Activated T-cell treated with anti-CD3 and anti-CD28 coated beads for 24 hours (primary cell): Measurements from ENCODE around the gene GPR171.
"Not testable (repeated sequence)": the region's sequence is repeated elsewhere in the genome, so short reads cannot be mapped to it uniquely, and the experiment has no call there.

ENCODE experiments used
- DNase-seq: peaks from one replicate; pipeline ENCODE4 v3.0.0-alpha.2; 2020; ENCODE audit warnings: low read depth

The GPR171 gene, protein sequence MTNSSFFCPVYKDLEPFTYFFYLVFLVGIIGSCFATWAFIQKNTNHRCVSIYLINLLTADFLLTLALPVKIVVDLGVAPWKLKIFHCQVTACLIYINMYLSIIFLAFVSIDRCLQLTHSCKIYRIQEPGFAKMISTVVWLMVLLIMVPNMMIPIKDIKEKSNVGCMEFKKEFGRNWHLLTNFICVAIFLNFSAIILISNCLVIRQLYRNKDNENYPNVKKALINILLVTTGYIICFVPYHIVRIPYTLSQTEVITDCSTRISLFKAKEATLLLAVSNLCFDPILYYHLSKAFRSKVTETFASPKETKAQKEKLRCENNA

DNA sequence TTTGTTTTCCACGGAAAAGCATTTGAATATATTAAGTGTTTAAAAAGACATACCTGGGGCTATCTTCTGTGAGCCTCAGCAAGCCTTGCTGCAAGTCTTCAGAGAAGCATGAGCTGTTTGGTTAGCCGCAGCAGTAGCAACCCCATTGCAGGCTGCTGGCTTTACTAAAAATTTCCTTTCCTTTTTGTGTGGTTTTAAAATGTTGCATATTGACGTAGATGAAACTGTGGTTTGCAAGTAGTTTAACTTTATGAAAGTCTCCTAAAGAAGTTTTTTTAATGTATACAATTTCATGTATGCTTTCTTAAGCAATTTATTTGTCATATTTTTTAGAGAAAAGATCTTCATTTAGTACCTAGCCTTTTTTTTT is at the start of gene GPR171:
Gene GPR171, minus strand, starts transcription at position 166 of the 370 bp plus-strand sequence. CDS start 3,830 bp downstream, outside the sequence.
- DNase-seq = peak; percentile 62

DNA sequence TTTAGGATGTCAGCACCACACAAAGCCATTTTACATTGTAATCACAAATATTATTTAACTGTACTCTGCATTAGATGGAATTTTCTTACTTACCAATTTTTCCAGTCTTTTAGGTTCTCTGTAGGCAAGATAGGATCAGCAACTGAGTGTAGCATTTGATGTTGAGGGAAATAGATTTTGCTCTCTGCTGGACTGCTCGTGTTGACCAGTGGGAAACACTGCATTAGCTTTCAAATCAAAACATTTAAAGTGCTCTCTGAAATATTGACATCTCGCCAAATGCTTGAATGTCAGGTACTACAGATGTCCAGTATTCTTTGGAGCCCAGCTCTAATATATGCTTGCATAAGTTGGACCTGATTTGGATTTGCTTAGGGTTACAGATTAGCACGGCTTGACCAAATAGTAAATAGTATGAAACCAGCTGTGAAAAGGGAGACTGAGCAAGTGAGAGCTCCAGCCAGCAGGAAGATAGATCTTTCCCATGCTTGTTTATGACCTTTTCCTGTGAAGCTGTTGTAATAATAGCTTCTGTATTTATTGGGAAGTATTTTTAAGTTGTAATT is 45.8 kb upstream of the GPR171 start:
- no peak for DNase-seq

DNA sequence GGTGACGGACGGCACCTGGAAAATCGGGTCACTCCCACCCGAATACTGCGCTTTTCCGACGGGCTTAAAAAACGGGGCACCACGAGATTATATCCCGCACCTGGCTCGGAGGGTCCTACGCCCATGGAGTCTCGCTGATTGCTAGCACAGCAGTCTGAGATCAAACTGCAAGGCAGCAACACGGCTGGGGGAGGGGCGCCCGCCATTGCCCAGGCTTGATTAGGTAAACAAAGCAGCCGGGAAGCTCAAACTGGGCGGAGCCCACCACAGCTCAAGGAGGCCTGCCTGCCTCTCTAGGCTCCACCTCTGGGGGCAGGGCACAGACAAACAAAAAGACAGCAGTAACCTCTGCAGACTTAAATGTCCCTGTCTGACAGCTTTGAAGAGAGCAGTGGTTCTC is 39.0 kb upstream of the GPR171 start:
- not testable (repeated sequence) for DNase-seq

DNA sequence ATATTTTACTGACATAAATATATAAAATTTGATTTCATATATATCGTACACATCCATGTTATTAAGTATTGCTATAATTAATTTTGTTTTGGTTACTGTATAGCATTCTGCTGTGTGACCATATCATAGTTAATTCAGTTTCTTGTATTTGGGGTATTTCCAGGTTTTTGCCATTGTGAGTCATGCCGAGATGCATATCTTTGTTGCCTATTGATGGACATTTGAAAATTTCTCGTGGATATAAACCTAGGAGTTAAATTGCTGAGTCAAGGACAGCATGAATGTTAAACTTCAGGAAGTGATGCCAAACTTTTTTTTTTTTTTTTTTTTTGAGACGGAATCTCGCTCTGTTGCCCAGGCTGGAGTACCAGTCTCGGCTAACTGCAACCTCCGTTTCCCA is 33.7 kb upstream of the GPR171 start:
- no peak for DNase-seq

DNA sequence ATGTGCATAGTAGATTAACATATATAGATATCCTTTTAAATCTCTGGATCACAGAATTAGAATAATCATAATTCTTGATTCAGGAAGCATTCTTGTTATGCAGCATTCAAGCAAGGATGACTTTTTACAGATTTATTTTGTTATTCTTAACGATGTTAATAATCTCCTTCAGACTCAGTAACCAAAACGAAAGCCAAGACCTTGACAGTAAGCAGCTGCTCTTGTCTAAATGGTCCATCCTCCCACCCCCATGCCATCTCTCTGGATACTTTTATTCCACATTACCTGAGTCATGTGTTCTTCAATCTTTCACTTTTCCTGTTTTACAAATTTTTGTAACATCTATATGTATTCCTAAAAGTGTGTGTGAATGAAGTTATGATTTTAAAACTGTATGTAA is 33.3 kb upstream of the GPR171 start:
- DNase-seq = no peak

DNA sequence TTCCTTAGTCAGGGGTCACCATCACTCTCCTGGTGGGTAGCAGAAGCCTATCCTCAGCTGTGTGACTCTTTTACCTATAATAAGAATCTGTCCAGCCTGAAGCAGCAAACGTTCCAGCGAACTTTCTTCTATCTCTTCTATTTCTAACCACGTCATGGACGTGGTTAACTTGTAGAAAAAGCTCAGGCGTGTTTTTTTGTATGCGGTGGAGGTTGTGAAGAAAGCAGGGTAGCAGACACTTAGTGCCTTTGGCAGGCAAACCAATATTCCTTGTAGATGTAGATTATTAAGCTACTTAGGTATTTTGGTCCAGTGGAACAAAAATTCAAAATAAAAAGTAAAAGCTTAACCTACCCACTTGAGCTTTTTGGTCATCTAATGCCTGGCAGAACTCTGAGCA is 31.8 kb upstream of the GPR171 start:
- DNase-seq = no peak

DNA sequence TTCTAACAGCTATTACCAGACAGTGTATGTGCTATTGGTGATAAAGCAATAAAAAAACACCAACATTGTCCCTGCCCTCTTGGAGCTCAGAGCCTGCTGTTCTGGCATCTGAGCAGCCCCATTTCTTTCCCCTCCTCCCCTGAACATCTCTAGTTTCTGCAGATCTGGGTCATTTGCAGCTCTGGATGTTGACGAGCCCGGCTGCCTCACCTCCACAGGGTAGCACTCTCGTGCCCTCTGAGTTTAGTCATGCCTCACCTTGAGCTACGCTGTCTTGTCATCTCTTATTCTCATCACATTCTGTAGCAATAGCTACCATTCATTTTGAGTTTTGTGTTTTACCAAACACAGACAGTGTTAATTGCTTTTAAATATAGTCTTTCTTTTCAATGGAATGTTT is 30.0 kb upstream of the GPR171 start:
- no peak for DNase-seq

DNA sequence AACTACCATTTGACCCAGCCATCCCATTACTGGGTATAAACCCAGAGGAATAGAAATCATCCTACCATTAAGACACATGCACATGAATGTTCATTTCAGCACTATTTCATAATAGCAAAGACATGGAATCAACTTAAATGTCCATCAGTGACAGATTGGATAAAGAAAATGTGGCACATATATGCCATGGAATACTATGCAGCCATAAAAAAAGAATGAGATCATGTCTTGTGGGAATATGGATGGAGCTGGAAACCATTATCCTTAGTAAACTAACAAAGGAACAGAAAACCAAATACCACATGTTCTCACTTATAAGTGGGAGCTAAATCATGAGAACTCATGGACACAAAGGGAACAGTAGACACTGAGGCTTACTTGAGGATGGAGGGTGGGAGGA is 29.4 kb upstream of the GPR171 start:
- not testable (repeated sequence) for DNase-seq

DNA sequence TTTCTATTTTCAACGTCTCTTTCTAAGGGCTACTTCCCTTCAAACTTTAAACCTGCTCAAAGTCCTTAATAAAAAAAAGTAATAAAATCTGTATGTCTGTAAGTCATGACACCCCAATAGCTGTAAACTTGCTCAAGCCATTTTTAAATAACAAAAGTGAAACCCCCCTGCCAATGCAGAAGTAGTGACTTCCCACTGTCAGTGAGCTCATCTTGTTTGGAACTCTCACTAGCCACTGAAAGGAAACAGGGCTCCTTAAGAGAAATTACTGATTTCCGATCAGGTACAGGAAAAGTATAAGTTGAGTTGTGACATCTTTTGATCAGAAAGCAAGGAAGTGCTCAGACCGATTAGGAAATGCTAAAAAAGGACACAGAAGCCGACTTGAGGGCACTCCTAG is 27.6 kb upstream of the GPR171 start:
- DNase-seq = no peak

DNA sequence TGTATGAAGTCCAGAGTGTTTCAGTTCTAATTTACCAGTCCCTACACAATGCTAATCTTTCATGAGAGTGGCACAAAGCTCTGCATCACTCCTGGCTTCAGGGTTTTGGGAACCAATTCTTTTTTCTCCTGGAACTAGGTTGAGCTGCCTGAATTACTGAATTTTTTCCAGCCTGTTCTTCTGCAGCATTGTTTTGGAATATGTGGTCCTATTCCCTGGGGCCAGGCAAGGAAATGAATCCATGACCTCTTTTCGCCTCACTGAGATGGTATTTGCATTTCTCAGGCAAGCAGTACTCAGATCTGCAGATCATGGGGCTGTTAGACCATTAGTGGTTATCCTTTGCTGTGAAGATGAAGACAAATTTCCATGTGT is 25.6 kb upstream of the GPR171 start:
- DNase-seq = no peak

DNA sequence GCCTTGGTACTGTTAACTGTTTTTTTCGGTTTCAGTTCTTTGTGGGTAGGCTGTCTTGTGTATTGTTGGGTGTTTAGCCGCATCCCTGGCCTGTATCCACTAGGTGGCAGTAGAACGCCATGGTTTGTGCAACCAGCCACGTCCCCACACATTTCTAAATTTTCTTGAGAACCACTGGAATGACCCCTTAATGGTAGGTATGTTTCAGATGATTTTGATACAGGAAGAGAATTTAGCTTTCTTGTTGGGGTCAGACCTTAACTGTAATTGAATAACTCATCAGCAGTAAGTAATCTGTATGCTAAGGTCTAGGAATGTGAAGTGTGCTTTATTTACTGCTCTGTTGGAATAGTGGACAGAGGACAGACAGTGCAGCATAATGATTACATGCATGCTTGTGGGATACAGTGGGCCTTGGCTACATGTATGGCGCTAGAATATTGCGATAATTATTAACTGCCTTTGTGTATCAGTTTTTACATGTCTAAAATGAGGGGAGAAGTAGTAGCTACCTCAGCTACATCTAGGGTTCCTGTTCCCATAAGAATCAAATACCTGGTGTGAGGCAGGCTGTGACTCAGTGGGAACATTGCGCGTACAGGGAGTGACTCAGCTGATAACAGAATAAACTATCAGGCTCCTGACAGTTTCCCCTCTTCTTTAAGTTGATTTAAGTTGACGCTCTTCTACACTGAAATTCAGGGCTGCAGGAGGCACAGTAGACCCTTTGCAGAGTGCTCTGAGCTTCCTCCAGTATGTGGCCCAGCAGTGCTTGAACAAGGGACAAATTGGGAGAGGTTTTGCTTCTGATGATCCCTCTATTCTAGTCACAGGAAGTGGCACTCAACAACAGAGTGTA is 25.0 kb upstream of the GPR171 start:
- DNase-seq = peak; percentile 75

DNA sequence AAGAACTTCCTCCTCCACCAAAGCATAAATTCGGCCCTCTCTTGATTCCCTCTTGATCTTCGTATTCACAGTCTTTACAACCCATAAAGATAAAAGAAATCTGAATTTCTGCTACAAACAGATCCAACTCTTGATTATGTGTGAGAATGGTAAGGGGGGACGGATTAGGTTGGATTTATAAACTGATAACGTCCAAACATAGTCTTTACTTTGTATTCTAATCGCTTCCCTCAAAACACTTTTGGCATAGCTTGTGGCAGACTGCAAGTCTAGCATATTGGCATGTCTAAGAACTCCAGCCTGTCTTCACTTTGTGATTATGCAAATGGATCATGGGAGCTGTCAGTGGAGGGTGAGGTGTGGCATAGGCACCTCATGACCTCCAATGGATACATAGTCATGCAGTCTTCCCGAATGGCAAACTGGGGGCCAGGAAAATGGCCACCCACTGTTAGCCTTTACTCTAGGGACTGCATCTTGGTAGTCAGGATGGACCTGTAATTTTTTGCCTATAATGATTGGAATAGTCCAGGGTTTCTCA is 24.3 kb upstream of the GPR171 start:
- DNase-seq = no peak

DNA sequence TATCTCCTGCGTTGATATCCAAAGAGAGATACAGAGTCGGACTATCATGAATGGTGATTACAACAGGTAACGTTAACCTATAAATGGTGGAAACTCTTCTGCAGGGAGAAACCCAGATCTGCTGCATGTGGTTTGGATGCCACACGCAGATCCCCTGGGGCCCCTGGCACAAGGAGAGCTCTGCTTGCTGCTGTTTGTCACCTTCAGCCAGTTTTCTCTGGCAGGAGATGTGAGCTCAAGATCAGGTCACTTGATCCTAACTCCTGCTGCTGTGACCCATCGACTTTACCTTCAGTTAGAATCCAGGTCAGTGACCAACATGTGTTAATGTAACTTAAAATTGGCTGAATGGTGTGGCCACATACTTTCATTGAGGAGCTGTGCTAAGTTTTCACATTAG is 23.8 kb upstream of the GPR171 start:
- DNase-seq = no peak

DNA sequence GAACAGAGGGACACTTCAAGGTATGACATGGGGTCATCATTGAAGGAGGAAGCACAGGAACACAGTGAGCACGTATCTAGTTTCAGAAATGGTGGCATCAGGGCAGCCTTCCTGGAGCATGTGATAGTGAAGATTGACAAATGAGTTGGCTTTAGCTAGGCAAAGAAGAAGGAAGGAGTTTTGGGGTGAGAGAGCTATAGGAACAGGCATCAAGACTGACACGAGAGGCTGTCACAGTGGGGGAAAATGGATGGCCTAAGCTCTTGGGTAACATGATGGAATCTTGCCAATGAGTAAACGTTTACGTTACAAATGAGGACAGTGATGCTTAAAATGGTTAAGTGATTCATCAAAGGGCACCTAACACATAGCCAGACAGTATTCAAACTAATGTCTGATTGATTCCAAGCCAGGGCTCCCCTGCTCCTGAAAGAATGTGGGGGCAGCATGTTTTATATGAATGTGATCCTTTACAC is 23.1 kb upstream of the GPR171 start:
- no peak for DNase-seq

DNA sequence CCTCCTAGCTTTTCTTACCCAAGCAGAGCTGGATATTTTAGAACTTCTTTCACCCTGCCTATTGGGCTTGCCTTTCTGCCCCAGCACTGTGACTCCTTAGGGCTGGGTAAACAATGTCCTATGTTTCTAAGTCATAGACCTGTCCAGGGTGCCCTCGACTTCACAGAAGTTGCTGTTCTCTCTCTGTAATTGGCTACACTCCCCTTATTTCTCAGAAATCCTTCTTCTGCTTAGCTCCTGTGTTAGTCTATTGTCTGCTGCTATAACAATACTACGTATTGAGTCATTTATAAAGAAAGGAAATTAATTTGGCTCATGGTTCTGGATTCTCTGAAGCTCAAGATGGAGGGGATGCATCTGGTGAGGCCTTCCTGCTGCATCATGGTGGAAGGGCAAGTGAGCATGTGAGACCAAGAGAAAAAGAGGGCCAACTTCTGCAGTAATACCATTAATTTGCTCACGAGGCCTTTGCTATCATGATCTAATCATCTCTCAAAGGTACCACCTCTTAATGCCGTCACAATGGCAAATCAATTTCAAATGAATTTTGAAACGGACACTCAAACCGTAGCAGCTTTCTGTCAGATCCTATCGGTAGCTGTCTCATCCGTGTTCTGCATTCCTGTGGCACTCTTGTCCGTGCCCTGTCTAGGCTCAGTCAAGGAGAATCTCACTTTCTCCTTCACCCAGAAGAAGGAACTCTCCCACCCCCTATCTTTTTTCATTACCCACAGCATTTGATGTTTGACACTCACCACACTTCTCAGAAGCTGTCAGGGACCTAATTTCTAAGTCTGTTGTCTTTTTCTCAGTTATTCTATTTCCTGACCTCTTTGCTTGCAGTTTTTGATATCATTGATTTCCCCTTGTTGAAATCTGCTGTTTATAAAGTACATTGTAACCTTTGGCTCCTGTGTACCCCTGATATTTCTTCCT is 22.3 kb upstream of the GPR171 start:
- no peak for DNase-seq

DNA sequence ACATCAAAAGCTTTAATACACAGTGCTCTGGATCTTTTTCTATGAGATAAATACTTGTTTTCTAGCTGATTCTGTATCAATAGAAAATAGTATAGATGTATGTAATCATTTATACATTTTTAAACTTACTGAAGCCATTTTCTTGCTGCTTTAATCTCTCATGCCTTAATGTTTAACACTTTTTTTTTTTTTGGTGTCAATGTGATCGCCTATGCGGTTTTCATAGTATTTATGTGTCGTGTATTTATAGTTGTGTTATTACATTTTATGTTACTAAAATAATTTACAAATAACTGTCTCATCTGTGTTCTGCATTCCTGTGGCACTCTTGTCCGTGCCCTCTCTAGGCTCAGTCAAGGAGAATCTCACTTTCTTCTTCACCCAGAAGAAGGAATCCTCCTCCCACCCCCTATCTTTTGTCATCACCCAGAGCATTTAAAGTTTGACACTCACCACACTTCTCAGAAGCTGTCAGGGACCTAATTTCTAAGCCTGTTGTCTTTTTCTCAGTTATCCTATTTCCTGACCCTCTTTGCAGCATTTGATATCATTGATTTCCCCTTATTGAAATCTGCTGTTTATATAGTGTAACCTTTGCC is 21.4 kb upstream of the GPR171 start:
- no peak for DNase-seq

DNA sequence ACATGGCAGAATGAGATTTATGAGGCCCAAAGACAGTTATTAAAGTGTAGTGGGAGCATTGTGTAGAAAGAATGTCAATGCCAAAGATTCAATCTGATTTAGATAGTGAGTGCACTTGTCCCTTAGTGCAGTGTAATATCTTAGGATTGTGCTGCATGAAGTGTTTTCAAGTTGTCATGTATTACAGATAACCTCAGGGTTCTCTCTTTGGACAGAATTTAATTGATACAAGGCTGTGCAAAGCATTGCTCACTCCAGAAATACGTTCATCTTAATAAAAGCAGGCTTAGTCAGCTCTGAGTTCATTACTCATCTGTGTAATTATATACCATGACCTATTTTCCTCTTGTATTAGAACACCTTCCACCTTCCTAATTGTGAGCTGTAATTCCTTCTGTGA is 16.0 kb upstream of the GPR171 start:
- DNase-seq = no peak

DNA sequence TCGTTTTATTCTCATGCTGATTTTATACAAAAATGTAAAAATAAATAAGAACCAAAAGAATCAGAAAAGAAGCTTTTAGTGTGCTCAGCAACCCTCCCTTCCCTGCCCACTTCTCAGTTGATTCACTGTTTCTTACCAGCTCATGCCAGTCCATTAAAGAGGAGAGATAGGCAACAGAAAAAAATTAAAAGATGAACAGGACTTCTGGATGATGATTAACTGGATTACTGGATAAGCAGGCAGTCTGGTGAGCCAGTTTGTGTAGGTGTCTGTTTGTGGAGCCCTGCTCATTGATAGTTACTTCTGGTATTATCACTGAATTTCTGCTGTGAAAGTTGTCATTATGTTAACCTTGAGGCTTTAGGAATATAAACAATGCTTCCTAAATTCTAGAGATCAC is 15.1 kb upstream of the GPR171 start:
- no peak for DNase-seq

DNA sequence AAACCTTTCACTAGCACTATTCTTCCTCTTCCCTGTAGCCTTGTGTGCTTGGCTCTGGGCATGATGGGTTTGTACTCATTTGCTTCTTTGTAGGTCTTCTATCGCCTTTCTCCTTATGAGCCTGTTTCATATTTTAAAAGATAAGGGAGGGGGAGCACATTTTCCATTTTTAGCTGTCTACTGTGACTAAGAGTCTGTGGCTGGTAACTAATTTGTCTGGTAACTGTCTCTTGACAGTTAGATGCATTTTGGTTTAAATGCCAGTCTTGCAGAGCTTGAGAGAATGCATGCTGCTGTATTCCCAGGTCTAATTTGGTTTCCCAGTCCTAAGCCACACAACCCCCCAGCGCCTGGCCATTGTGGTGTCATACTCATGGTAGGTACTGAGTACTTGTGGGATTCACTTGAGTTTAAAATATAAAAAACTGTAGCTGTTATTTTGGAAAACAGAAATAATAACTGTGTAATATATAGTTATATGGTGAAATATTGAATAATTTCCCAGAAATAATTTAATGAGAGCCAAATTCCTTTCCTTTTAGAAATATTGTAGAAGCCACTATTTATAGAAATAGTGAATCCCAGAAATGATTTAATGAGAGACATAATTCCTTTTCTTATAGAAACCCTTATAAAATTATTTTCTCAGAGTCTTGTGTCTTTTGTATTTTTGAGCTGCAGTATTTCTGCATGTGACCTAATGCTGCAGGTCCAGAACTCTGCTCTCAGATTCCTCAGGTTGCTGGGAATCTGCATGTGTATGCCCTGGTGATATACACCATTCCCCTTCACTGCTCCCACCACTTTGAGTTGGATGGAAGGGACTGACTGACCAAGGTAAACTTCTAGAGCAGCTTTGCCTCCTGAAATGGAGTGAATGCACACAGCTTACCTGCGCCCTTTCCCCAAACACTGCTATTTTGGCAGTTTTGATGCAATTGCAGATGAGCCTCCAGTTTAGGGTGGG is 13.9 kb upstream of the GPR171 start:
- no peak for DNase-seq

DNA sequence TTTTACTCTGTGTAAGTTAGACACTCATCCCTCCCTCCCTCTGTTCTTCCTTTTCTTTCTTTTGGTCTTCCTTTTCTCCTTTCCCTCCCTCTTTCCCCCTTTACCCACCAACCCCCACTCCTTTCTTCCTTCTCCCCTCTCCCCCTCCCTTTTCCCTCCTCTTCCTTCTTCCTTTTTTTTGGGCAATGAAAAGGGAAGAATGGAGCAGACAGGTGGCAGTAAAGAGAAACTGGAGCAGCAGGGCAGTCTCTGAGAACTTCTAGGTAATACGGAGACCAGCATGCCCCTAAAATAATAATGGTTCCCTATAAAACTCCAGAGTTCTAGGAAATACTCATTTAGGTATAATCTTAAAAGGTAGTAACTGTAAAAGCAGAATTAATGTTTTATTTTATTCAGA is 11.4 kb upstream of the GPR171 start:
- no peak for DNase-seq
